BJ (cell line): Measurements from ENCODE around the gene RO60. TPM values are rescaled to one million over a fixed set of nuclear protein-coding genes. Genes with fewer than 3 reads are reported as not detected.

ENCODE experiments used
- CTCF ChIA-PET: fragments of 350-600 bp; formaldehyde crosslinking; extraction: SDS; loops from one replicate; lab custom pipeline; 2021; ENCODE audit warnings: antibody characterized with exemption, inconsistent platforms; lab: Yijun Ruan, JAX
- POLR2A ChIA-PET: fragments of 300-600 bp; sonication (Branson Sonifier 250); formaldehyde crosslinking; extraction: SDS; loops from one replicate; lab custom pipeline; 2021; ENCODE audit warnings: antibody characterized with exemption; lab: Charles Lee
- DNase-seq: peaks from one replicate; pipeline ENCODE4 v3.0.0-alpha.2; 2011; ENCODE audit warnings: low read depth
- H3K27me3 ChIP-seq: 2 replicates; pipeline ENCODE4 v1.6.0; 2011; ENCODE audit warnings: low read length; ENCODE audit not compliant: control insufficient read depth, insufficient read depth
- H3K36me3 ChIP-seq: 2 replicates; pipeline ENCODE4 v1.5.1; 2011; ENCODE audit warnings: low read length; ENCODE audit not compliant: control insufficient read depth, insufficient read depth
- H3K4me3 ChIP-seq: 2 replicates; pipeline ENCODE4 v1.5.1; 2011; ENCODE audit warnings: low read depth, mild to moderate bottlenecking, control low read depth, low read length
- polyA plus RNA-seq: library from polyadenylated mRNA; depleted of rRNA; stranded (reverse); fragments of >200 nt; gene quantifications from 2 replicates; pipeline ENCODE4 v1.2.3, GENCODE V29; 2011; rRNA removed
- small RNA-seq: library from RNA; depleted of rRNA; stranded (forward); fragments of <200 nt; gene quantifications from one replicate; pipeline ENCODE3, GENCODE V24; 2012; ENCODE audit warnings: low replicate concordance, low read depth; ENCODE audit not compliant: insufficient read length
- TF ChIP-seq, protein P1 (sequence below): IDR thresholded peaks from 2 replicates; pipeline ENCODE4 v1.5.1; 2011; ENCODE audit warnings: low read depth, mild to moderate bottlenecking, control low read depth, inconsistent platforms, low read length, moderate library complexity; ENCODE audit not compliant: insufficient read depth

The RO60 gene
- polyA plus RNA-seq, 1 experiment, result 21.0 TPM

DNA sequence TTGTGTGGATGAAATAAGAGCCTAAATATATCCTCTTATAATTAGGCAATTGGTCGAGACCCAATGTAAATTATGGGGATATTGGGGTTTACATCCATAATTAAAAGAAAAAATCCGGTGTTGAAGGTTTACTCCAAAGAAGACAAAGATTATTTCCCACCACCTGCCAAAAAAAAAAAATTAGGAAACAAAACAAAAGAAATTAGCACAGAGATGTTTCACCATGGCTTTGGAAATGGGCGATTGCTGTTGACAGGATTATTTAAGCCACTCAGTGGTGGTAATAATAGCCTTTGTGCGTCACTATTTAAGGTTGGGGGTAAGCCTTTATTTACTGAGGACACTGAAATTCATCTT lies 46.4 kb downstream of the RO60 start:
- Histone ChIP-seq H3K4me3 (peak overlapping the region; percentile 83), H3K36me3 (no peaks in the 10 kb centered on the region), H3K27me3 (no peaks in the 10 kb centered on the region)
- DNase-seq, result no peak
- TF ChIP-seq, protein P1, sequence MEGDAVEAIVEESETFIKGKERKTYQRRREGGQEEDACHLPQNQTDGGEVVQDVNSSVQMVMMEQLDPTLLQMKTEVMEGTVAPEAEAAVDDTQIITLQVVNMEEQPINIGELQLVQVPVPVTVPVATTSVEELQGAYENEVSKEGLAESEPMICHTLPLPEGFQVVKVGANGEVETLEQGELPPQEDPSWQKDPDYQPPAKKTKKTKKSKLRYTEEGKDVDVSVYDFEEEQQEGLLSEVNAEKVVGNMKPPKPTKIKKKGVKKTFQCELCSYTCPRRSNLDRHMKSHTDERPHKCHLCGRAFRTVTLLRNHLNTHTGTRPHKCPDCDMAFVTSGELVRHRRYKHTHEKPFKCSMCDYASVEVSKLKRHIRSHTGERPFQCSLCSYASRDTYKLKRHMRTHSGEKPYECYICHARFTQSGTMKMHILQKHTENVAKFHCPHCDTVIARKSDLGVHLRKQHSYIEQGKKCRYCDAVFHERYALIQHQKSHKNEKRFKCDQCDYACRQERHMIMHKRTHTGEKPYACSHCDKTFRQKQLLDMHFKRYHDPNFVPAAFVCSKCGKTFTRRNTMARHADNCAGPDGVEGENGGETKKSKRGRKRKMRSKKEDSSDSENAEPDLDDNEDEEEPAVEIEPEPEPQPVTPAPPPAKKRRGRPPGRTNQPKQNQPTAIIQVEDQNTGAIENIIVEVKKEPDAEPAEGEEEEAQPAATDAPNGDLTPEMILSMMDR, result no peak
- ChIA-PET CTCF (interaction anchor here (0.6 to 1.5 kb wide), 5 partner anchors 16 to 628 kb away, joined by 3 to 9 read pairs (median 4); partner anchors contain the start of gene CDC73), POLR2A (interaction anchor here (0.7 to 1.6 kb wide), 2 partner anchors 17 to 47 kb away, joined by 7 to 9 read pairs; no protein-coding TSS in a partner anchor)

DNA sequence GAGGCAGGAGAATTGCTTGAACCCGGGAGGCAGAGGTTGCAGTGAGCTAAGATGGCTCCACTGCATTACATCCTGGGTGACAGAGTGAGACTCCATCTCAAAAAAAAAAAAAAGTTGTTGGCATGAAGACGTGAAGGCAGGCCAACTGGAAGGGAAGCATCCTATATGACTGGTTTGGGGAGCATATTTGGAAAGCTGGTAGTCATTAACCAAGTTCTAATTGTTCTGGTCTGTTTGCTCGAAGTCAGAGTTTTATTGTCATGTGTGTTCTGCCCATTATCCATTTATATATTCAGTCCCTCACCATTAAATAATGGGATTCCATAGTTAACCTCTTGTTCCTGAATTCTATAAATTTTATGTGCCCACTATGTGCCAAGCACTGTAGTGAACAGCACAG lies 49.1 kb downstream of the RO60 start:
- ChIA-PET CTCF (no interaction called here), POLR2A (no interaction called here)
- H3K36me3 ChIP-seq, result no peaks in the 10 kb centered on the region
- H3K27me3 ChIP-seq, result no peaks in the 10 kb centered on the region
- TF ChIP-seq, protein P1, result no peak
- H3K4me3 ChIP-seq, result no peak overlapping the region
- no peak for DNase-seq

Small RNA genes lying within 50 kb of the gene (small RNA-seq; reads per million reads assigned to genes)
- not detected for gene SCARNA18B

Other genes starting within 250 kb of the RO60 start
- gene UCHL5, start 252 bp upstream of the RO60 start, polyA plus RNA-seq, result 9.4 and 18.5 TPM in 2 replicates
- gene GLRX2, start 45.8 kb downstream of the RO60 start, polyA plus RNA-seq, result 9.2 and 22.2 TPM in 2 replicates
- 16.1 and 39.6 TPM in 2 replicates for gene CDC73, start 62.4 kb downstream of the RO60 start, polyA plus RNA-seq
- 1.5 and 3.7 TPM in 2 replicates for gene B3GALT2, start 127.0 kb downstream of the RO60 start, polyA plus RNA-seq